Measurements from ENCODE around the gene OPCML.

Gene OPCML

GRCh38 chr11:132445859-132446291, 1086.4 kb downstream of the OPCML start:
- no peaks in the 10 kb centered on the region for H3K4me1 ChIP-seq
- no peak overlapping the region for H3K4me3 ChIP-seq
- no peaks in the 10 kb centered on the region for H3K27me3 ChIP-seq (ENCODE audit: low read depth)
- H3K9me3 ChIP-seq = no peaks in the 10 kb centered on the region
- H3K36me3 ChIP-seq (replicated peaks) = no peaks in the 10 kb centered on the region
- no peak for DNase-seq (ENCODE audit: low spot score in 2 of 2)
- in situ Hi-C loops (cut with MboI; ENCODE audit: low sequenced_read_pairs) = no loop called here

GRCh38 chr11:132444911-132445310, 1087.4 kb downstream of the OPCML start:
- Histone ChIP-seq H3K36me3 (replicated peaks) (no peaks in the 10 kb centered on the region), H3K4me1 (no peaks in the 10 kb centered on the region), H3K4me3 (no peak overlapping the region), H3K27me3 (ENCODE audit: low read depth) (no peaks in the 10 kb centered on the region), H3K9me3 (no peaks in the 10 kb centered on the region)
- DNase-seq (ENCODE audit: low spot score in 2 of 2) = no peak
- in situ Hi-C loops (cut with MboI; ENCODE audit: low sequenced_read_pairs) = no loop called here

- in situ Hi-C loops (cut with MboI; ENCODE audit: low sequenced_read_pairs) = no loop called here
- H3K4me1 ChIP-seq = no peaks in the 10 kb centered on the region
- no peak overlapping the region for H3K4me3 ChIP-seq
- no peaks in the 10 kb centered on the region for H3K36me3 ChIP-seq (replicated peaks)
- no peak for DNase-seq (ENCODE audit: low spot score in 2 of 2)
- H3K27me3 ChIP-seq (ENCODE audit: low read depth) = no peaks in the 10 kb centered on the region
- no peaks in the 10 kb centered on the region for H3K9me3 ChIP-seq
These were observed 1092.5 kb downstream of the OPCML start for GRCh38 chr11:132439711-132440255.

- H3K36me3 ChIP-seq (replicated peaks) = no peaks in the 10 kb centered on the region
- H3K4me3 ChIP-seq = no peak overlapping the region
These were observed 1093.9 kb downstream of the OPCML start for GRCh38 chr11:132438418-132438817.

GRCh38 chr11:132430429-132431062, 1101.8 kb downstream of the OPCML start:
- H3K27me3 ChIP-seq (ENCODE audit: low read depth) = no peaks in the 10 kb centered on the region
- in situ Hi-C loops (cut with MboI; ENCODE audit: low sequenced_read_pairs) = no loop called here
- no peak overlapping the region for H3K4me3 ChIP-seq
- H3K4me1 ChIP-seq = no peaks in the 10 kb centered on the region
- H3K9me3 ChIP-seq = no peaks in the 10 kb centered on the region; the same call in 1 of the 2 replicates
- no peak for DNase-seq (ENCODE audit: low spot score in 2 of 2)
- no peaks in the 10 kb centered on the region for H3K36me3 ChIP-seq (replicated peaks)

More at GRCh38 chr11:132438418-132438817, 1093.9 kb downstream of the OPCML start:
- no peaks in the 10 kb centered on the region for H3K9me3 ChIP-seq
- no peaks in the 10 kb centered on the region for H3K4me1 ChIP-seq
- in situ Hi-C loops (cut with MboI; ENCODE audit: low sequenced_read_pairs) = no loop called here
- no peaks in the 10 kb centered on the region for H3K27me3 ChIP-seq (ENCODE audit: low read depth)
- DNase-seq (ENCODE audit: low spot score in 2 of 2) = no peak

- no peak for DNase-seq (ENCODE audit: low spot score in 2 of 2)
- no peaks in the 10 kb centered on the region for H3K36me3 ChIP-seq (replicated peaks)
- H3K9me3 ChIP-seq = no peaks in the 10 kb centered on the region; the same call in 1 of the 2 replicates
- no peaks in the 10 kb centered on the region for H3K4me1 ChIP-seq
- in situ Hi-C loops (cut with MboI; ENCODE audit: low sequenced_read_pairs) = no loop called here
- no peak overlapping the region for H3K4me3 ChIP-seq
- H3K27me3 ChIP-seq (ENCODE audit: low read depth) = no peaks in the 10 kb centered on the region
These were observed 1102.6 kb downstream of the OPCML start for GRCh38 chr11:132429685-132430084.

- Histone ChIP-seq H3K4me3 (no peak overlapping the region), H3K9me3 (no peaks in the 10 kb centered on the region; the same call in 1 of the 2 replicates), H3K27me3 (ENCODE audit: low read depth) (no peaks in the 10 kb centered on the region), H3K36me3 (replicated peaks) (no peaks in the 10 kb centered on the region), H3K4me1 (no peaks in the 10 kb centered on the region)
- DNase-seq (ENCODE audit: low spot score in 2 of 2) = no peak
- in situ Hi-C loops (cut with MboI; ENCODE audit: low sequenced_read_pairs) = no loop called here
These were observed 1104.7 kb downstream of the OPCML start for GRCh38 chr11:132427611-132428010.

GRCh38 chr11:132424433-132424832, 1107.9 kb downstream of the OPCML start:
- no peaks in the 10 kb centered on the region for H3K36me3 ChIP-seq (replicated peaks)
- no peaks in the 10 kb centered on the region for H3K27me3 ChIP-seq (ENCODE audit: low read depth)
- no peak for DNase-seq (ENCODE audit: low spot score in 2 of 2)
- no peaks in the 10 kb centered on the region for H3K9me3 ChIP-seq
- H3K4me3 ChIP-seq = no peak overlapping the region
- in situ Hi-C loops (cut with MboI; ENCODE audit: low sequenced_read_pairs) = no loop called here
- no peaks in the 10 kb centered on the region for H3K4me1 ChIP-seq

- Histone ChIP-seq H3K9me3 (no peaks in the 10 kb centered on the region), H3K36me3 (replicated peaks) (no peaks in the 10 kb centered on the region), H3K4me1 (no peaks in the 10 kb centered on the region), H3K4me3 (no peak overlapping the region), H3K27me3 (ENCODE audit: low read depth) (no peaks in the 10 kb centered on the region)
- in situ Hi-C loops (cut with MboI; ENCODE audit: low sequenced_read_pairs) = no loop called here
- no peak for DNase-seq (ENCODE audit: low spot score in 2 of 2)
These were observed 1109.0 kb downstream of the OPCML start for GRCh38 chr11:132423266-132423665.

GRCh38 chr11:132422722-132423121, 1109.6 kb downstream of the OPCML start:
- Histone ChIP-seq H3K9me3 (no peaks in the 10 kb centered on the region), H3K36me3 (replicated peaks) (no peaks in the 10 kb centered on the region), H3K27me3 (ENCODE audit: low read depth) (no peaks in the 10 kb centered on the region), H3K4me3 (no peak overlapping the region), H3K4me1 (no peaks in the 10 kb centered on the region)
- no peak for DNase-seq (ENCODE audit: low spot score in 2 of 2)
- in situ Hi-C loops (cut with MboI; ENCODE audit: low sequenced_read_pairs) = no loop called here

- H3K36me3 ChIP-seq (replicated peaks) = no peaks in the 10 kb centered on the region
- in situ Hi-C loops (cut with MboI; ENCODE audit: low sequenced_read_pairs) = no loop called here
- no peak overlapping the region for H3K4me3 ChIP-seq
- H3K9me3 ChIP-seq = no peaks in the 10 kb centered on the region
- no peaks in the 10 kb centered on the region for H3K27me3 ChIP-seq (ENCODE audit: low read depth)
- H3K4me1 ChIP-seq = no peaks in the 10 kb centered on the region
- DNase-seq (ENCODE audit: low spot score in 2 of 2) = no peak
These were observed 1110.7 kb downstream of the OPCML start for GRCh38 chr11:132421555-132421954.

- in situ Hi-C loops (cut with MboI; ENCODE audit: low sequenced_read_pairs) = no loop called here
- Histone ChIP-seq H3K9me3 (no peaks in the 10 kb centered on the region), H3K36me3 (replicated peaks) (no peaks in the 10 kb centered on the region), H3K27me3 (ENCODE audit: low read depth) (no peaks in the 10 kb centered on the region), H3K4me1 (no peaks in the 10 kb centered on the region), H3K4me3 (no peak overlapping the region)
- DNase-seq (ENCODE audit: low spot score in 2 of 2) = no peak
These were observed 1117.8 kb downstream of the OPCML start for GRCh38 chr11:132414451-132414850.

GRCh38 chr11:132410383-132410782, 1121.9 kb downstream of the OPCML start:
- H3K36me3 ChIP-seq (replicated peaks) = no peaks in the 10 kb centered on the region
- H3K9me3 ChIP-seq = no peaks in the 10 kb centered on the region
- H3K4me3 ChIP-seq = no peak overlapping the region
- DNase-seq (ENCODE audit: low spot score in 2 of 2) = no peak
- no peaks in the 10 kb centered on the region for H3K27me3 ChIP-seq (ENCODE audit: low read depth)
- H3K4me1 ChIP-seq = no peaks in the 10 kb centered on the region
- in situ Hi-C loops (cut with MboI; ENCODE audit: low sequenced_read_pairs) = no loop called here

GRCh38 chr11:132409573-132410355, 1122.5 kb downstream of the OPCML start:
- Histone ChIP-seq H3K36me3 (replicated peaks) (no peaks in the 10 kb centered on the region), H3K27me3 (ENCODE audit: low read depth) (no peaks in the 10 kb centered on the region), H3K9me3 (no peaks in the 10 kb centered on the region), H3K4me3 (no peak overlapping the region), H3K4me1 (no peaks in the 10 kb centered on the region)
- in situ Hi-C loops (cut with MboI; ENCODE audit: low sequenced_read_pairs) = no loop called here
- DNase-seq (ENCODE audit: low spot score in 2 of 2) = no peak
